HG03378 (cell line): ENCODE results near the gene ZBTB16.

Experiments
- ATAC-seq: cut with Tn5 transposase; IDR thresholded peaks from one replicate; pipeline ENCODE4 v1.9.1; 2021; ENCODE audit warnings: mild to moderate bottlenecking, moderate library complexity; ENCODE audit not compliant: unreplicated experiment

Gene ZBTB16

DNA sequence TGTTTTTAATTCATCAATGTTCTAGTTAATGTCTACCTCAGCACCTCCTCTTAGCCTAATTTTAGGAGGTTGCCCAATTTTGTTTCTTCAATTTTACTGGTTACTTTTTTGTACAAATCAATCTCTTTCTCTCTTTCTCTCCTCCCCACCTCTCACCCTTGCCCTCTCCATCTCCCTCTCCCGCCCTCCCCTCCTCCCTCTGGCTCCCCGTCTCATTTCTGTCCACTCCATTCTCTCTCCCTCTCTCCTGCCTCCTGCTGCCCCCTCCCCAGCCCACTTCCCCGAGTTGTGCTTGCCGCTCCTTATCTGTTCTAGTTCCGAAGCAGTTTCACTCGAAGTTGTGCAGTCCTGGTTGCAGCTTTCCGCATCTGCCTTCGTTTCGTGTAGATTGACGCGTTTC lies 195.8 kb downstream of the ZBTB16 start:
- ATAC-seq = no peak

- ATAC-seq = no peak
Observed at GRCh38 chr11:114256176-114256966, 196.9 kb downstream of the ZBTB16 start.

DNA sequence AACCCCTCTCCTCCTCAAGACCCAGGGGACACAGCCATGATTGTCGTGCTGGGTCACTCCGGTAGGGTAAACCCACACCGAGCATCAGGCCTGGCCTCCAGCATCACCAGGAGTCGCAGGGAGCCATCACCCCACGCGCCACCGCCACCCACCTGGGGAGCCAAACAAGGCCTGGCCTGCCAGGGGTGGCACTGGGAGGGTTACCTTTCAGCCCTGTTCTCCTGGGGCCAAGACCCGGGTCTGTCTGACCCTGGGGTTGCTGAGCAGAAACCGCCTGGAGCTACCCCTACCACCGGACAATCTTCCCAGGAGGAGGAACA lies 197.4 kb downstream of the ZBTB16 start:
- no peak for ATAC-seq

GRCh38 chr11:114257621-114258558 lies 198.4 kb downstream of the ZBTB16 start:
- no peak for ATAC-seq

DNA sequence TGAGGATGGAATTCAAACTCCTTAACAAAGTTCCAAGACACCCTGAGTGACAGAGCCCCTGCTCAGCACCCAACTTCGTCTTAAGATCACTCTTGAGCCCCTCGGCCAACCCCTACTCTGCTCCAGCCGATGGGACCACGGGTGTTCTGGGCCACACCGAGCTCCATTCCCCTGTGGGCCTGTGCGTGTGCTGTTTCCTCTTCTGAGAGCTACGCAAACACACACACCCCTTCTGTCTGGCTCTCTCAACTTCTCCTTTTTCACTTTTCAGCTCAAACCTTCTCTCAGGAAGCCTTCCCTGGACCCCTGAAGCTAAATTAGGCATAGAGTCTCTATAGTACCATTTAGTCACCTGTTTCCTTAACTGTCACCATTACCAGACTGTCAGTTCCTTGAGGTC lies 199.2 kb downstream of the ZBTB16 start:
- ATAC-seq = no peak

GRCh38 chr11:114259124-114259526 lies 199.6 kb downstream of the ZBTB16 start:
- ATAC-seq = no peak

DNA sequence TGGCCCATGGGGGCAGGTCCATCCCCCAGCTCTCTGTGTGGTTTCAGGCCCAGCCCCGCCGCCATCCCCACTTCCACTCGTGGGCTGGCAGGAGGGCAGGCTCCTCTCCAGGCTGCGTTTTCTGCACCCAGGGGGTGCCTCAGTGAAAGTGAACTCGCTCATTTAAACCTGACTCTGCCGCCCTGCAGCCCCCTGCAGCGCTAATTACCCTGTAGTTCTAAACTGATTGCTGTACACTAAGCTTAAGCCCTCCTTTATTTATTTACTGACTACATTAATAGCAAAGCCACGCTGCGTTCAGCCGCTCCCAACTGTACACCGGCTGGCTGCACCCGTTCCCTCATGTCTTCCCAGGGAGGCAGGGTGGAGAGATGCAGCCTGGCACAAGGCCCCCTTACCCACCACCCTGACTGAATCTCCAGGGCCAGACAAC lies 200.1 kb downstream of the ZBTB16 start:
- ATAC-seq = no peak

- ATAC-seq = no peak
Observed at GRCh38 chr11:114260077-114260476, 200.6 kb downstream of the ZBTB16 start.

GRCh38 chr11:114260483-114260882 lies 201.0 kb downstream of the ZBTB16 start:
- no peak for ATAC-seq

DNA sequence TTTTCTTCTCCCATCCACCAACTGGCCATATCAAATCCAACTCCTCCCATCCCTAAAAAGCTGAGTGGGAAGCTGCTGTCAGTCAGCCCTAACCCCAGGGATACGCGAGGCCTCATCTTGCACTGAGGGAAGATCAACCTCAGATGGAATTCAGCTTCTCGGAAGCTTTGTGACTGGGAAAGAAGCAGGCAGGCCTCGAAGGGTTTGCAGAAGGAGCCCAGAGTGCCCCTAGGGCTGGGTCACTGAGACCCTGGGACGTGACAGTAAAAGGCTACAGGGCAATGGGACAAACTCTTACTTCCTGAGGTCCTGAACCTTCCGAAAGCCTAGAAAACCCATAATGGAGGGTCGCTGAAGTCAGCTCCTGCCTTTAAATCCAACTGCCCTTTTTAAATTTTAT lies 202.3 kb downstream of the ZBTB16 start:
- no peak for ATAC-seq

DNA sequence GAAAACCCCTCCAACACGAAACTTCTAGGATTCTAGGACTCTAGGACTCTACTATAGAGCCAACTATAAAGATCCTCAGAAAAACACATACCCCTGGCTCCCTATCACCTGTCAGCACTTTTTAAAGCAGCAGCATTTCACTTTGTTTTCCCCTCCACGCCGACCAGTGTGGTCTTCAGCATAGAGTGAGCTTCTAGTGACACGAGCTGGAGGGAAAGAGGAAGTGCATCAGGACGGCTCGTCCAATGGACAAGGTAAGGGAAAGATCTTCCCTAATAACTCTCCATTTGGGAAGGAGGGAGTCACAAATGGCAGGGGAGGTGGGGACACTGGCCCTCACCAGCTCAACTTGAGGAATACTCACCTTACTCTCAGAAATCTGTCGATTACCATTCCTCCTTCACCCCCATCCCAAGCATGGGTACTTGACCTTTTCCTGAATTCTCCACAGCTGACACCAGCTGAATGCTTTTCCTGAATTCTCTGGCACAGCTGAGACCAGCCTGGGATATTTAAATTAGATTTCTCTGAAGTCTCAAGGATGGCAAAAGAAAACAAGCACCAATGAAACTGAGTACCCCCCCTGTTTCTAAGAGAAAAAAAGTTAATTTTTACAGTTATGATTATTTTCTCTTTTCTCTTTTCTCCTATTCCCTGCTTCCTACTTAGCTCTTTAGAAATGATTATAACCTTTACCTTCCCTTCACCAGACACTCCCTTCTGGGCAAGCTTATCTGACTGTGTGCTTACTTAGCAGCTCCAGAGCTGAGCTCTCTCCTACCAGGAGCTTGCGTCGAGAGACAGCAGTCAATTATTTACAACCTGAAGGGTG lies 203.4 kb downstream of the ZBTB16 start:
- ATAC-seq = no peak

- ATAC-seq = no peak
Observed at GRCh38 chr11:114263513-114264170, 204.1 kb downstream of the ZBTB16 start.

DNA sequence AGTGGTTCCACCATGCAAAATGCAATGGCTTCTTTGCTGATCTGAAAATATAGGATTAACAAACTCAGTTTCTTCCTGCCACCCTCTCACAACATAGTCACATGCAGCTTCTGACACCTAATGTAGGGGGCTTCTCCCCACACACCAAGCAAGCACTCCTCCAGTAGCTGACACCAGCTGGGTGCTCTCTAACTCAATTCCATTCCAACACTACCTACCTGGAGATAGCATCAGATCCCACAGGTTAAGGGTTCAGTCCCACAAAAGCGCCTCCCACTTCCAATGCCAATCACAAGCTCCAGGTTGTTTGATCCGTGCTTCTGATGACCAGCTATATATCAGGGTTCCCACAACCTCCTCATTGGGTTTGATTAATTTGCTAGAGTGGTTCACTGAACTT lies 204.9 kb downstream of the ZBTB16 start:
- ATAC-seq = no peak

- ATAC-seq = no peak
Observed at GRCh38 chr11:114265122-114265878, 205.8 kb downstream of the ZBTB16 start.

DNA sequence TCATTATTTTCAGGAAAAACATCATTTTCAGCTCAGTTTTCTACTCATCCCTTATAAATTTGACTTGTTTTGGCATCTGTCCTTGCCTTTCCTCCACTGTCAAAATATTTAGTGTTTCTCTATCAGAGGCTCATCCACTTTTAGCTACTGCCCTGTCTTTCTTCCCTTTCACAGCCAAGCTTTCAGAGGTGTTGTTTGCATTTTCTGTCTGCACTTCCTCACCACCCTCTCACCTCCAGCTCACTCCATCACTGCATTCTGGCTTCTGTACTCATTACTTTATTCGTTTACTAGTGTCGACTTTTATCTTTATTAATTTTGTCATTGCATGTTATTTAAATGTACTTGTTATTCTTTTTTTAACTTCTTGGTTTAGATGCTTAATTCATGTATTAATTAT lies 210.0 kb downstream of the ZBTB16 start:
- no peak for ATAC-seq

- ATAC-seq = no peak
Observed at GRCh38 chr11:114270531-114271270, 211.2 kb downstream of the ZBTB16 start.

- no peak for ATAC-seq
Observed at GRCh38 chr11:114271316-114271715, 211.8 kb downstream of the ZBTB16 start.

GRCh38 chr11:114272311-114272710 lies 212.8 kb downstream of the ZBTB16 start:
- ATAC-seq = no peak

DNA sequence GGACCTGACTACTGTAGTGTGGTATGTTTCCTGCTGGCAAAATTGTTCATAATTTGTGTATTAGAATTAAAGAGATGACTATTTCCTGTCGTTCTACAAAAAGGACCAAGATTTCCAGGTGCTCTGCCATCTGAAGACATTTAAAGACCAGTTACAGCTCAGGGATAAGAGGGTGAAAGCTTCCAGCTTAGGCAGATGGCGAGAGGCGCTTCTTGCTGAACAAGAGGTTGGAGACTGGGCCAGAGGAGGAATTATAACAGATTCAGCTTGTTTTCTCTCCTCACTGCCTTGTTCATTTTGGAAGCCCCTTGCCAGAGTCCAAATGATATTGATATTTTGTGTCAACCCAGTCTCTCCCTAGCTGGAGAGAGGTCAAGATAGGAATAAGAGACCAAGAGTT lies 213.6 kb downstream of the ZBTB16 start:
- ATAC-seq = no peak
